ENCODE data around the gene SIL1.

DNA sequence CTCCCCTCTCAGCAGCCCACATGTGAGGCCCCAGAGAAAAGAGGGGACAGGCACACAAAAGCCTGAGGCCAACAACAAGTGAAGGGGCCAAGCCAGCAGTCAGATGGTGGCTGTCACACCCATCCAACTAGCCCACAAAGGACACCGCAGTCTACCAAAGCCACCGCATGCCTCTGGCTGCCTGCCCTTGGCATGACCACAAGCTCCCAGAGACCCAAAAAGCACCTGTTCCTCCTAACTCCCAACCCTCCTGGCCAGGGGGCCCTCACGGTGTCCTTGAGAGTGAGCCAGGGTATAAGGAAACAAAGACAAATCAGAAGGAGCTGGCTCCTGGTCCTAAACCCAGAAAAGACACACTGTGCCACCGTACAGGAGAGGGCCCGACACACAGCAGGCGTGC is 245.2 kb downstream of the SIL1 start:
- no peak for TF ChIP-seq POLR2AphosphoS5 (IDR thresholded peaks at IDR 0.05)
- TF ChIP-seq, protein P1, sequence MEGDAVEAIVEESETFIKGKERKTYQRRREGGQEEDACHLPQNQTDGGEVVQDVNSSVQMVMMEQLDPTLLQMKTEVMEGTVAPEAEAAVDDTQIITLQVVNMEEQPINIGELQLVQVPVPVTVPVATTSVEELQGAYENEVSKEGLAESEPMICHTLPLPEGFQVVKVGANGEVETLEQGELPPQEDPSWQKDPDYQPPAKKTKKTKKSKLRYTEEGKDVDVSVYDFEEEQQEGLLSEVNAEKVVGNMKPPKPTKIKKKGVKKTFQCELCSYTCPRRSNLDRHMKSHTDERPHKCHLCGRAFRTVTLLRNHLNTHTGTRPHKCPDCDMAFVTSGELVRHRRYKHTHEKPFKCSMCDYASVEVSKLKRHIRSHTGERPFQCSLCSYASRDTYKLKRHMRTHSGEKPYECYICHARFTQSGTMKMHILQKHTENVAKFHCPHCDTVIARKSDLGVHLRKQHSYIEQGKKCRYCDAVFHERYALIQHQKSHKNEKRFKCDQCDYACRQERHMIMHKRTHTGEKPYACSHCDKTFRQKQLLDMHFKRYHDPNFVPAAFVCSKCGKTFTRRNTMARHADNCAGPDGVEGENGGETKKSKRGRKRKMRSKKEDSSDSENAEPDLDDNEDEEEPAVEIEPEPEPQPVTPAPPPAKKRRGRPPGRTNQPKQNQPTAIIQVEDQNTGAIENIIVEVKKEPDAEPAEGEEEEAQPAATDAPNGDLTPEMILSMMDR (IDR thresholded peaks at IDR 0.05 in 8 of 11, conservative IDR thresholded peaks at IDR 0.05 in 3 of 11): no peak
- no peak for TF ChIP-seq POLR2A (IDR thresholded peaks at IDR 0.05)

All from spleen (tissue), 7 donors.